SH-SY5Y (cell line): Measurements from ENCODE around the gene PRKAA1.

ENCODE experiments used
- GATA2 ChIP-seq: IDR thresholded peaks from 2 replicates; pipeline ENCODE4 v1.6.1; 2011; ENCODE audit warnings: mild to moderate bottlenecking, low read depth, low read length
- GATA3 ChIP-seq: IDR thresholded peaks from 2 replicates; pipeline ENCODE4 v1.6.1; 2011; ENCODE audit warnings: low read depth, mild to moderate bottlenecking, low read length, moderate library complexity

Gene PRKAA1

GRCh38 chr5:40829748-40830533 is 31.8 kb upstream of the PRKAA1 start:
- TF ChIP-seq GATA3: no peak
- no peak for TF ChIP-seq GATA2

DNA sequence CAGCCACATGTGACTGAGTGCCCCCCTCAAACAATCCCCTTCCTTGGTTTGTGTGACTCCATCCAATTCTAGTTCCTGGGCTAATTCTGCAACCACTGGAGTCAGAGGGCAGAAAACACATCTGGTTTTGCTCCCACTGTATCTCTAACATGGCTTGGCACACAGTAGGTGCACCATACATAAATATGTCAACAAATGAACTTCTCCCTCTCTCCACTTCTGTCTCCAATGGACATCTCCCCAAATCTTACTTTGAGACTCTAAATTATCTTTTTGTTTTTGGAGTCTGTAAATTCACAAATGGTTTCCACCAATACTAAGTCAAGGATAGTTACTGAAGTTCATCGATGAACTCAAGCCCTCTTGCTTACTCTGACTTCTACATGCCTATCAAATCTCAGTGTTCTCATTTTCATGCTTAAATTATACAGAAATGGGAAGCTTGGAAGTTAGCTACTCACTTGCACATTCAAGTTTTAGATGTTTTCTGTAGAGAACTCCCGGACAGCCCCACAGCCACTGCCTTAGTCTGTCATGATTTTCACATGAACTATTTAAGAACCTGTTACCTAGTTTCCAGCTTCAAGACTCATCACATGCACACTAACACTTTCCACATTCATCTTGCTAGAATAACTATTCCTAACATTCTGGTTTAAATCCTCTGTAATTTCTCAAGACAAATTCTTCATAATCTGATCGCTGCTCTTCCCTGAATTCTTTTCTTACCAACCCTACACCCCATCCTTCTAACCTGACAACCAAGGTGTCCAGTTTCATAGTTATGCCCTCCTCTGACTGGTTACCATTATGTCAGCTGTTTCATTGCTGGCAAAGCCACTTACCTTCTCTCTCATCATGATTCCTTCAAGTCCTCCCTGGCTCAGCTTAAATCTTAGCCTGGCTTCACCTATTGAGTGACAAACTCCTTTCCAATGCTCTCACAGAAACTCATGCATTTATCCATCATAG is 30.8 kb upstream of the PRKAA1 start:
- TF ChIP-seq GATA2: no peak

DNA sequence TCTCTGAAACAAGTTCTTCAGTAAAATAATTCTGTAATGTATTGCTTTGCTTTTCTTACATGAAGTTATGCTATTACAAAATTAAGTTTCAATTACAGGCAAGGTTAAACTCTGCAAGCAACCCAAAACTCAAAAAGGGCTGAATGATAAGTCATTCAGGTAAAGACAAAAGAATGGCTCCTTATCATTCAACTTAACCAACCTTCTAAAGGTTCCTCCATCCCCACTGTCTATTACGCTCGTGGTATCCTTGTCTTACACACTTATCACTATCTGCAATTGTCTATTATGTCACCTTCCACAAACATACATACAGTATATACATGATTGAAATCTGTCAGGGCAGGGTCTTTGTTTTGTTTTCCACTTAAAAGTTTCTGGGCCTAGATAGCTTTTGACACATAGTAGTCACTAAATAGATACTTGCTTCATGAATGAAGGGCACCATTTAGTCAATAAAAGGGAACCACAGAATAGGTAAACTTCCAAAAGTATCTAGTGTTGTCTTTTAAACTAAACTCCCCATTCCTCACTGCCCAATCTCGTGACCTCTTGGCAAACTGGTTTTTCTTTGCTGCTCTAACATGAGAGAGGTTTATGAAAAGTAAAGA is 30.0 kb upstream of the PRKAA1 start:
- TF ChIP-seq GATA3 (no peak), GATA2 (no peak)

- TF ChIP-seq GATA3 (no peak), GATA2 (no peak)
These were observed 29.2 kb upstream of the PRKAA1 start for GRCh38 chr5:40827188-40827977.

- TF ChIP-seq GATA3 (no peak), GATA2 (no peak)
These were observed 28.5 kb upstream of the PRKAA1 start for GRCh38 chr5:40826489-40827187.

DNA sequence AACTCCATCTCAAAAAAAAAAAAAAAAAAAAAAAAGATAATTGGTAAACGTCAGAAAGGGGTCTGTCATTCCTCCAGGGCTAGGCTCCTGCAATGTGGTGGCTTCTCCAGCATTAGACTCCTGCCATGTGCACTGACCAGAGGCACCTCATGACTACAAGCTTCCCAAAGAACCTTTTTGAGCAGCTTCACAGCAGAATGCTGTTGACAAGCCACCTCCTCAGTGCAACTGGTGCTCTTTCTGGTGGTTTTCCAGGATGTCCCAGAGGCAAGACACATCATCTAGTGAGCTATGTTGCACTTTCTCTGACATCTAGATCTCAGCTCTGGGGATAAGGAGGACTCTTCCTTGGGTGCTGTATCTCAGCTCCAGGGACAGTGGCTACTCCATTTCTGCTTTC is 25.3 kb upstream of the PRKAA1 start:
- no peak for TF ChIP-seq GATA2

GRCh38 chr5:40813698-40814281 is 15.6 kb upstream of the PRKAA1 start:
- no peak for TF ChIP-seq GATA3
- TF ChIP-seq GATA2: no peak

GRCh38 chr5:40812125-40812524 is 14.0 kb upstream of the PRKAA1 start:
- TF ChIP-seq GATA3: no peak
- no peak for TF ChIP-seq GATA2

GRCh38 chr5:40801771-40802562 is 3.8 kb upstream of the PRKAA1 start:
- TF ChIP-seq GATA3 (no peak), GATA2 (no peak)

- TF ChIP-seq GATA3 (no peak), GATA2 (no peak)
These were observed 1.1 kb upstream of the PRKAA1 start for GRCh38 chr5:40799258-40799657.

DNA sequence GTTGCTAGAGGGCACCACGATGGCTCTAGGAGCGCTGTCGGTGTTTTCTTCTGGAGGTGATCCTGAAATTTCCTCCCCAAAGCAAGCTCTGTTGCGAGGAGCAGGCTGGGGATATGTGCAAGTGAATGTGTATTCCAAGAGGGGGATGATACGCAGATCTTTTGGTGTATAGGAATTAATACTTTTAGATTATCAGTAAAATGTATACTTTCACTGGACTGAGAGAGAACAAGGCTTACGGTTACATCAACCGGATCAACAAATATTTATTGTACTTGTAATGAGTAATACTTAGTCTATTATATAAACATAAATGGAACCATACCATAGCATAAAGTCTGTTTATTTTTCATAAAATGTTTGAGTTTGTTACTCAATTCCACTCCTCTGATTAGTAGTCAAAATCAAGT is 632 bp upstream of the PRKAA1 start:
- no peak for TF ChIP-seq GATA2

DNA sequence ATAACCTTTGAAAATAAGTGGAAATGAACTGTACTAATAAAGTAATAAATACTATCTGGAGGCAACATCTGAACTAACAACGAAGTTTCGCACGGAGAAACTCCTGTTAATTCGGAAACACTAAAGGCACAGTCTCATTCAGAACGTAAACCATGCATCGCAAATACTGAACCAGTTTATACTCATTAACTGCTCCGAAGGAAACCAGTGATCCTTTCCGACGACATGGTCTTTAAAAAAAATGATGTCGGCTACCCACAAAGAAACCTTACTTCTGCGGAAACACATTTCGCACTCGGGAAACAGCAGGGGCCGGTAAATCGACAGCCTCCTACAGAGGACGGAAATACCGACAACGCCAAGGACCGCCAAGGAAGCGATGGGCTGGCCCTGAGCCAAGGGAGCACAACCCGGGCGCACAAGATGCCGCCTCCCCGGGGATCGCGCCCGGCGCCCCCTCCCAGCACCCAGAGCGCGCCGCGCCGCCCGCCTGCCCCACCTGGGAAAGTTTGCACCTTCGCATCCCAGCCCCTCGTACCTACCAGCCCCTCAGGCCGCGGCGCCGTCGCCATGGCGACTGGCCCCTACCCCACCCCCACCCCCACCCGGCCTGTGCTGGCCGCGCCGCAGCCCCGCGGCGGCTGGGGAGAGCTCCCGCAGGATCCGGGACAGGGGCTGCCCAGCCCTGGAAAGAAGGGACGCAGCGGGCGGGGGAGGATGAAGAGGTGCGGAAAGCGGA is 732 bp downstream of the PRKAA1 start:
- TF ChIP-seq GATA2 (no peak), GATA3 (no peak)

GRCh38 chr5:40796487-40796889 is 1.7 kb downstream of the PRKAA1 start:
- no peak for TF ChIP-seq GATA2
- TF ChIP-seq GATA3: no peak
